ENCODE data around the gene KRT86. TPM values are rescaled to one million over a fixed set of nuclear protein-coding genes. Genes with fewer than 3 reads are reported as not detected.

Gene KRT86
- total RNA-seq, 2 donors from 2014 or later, result not detected

DNA sequence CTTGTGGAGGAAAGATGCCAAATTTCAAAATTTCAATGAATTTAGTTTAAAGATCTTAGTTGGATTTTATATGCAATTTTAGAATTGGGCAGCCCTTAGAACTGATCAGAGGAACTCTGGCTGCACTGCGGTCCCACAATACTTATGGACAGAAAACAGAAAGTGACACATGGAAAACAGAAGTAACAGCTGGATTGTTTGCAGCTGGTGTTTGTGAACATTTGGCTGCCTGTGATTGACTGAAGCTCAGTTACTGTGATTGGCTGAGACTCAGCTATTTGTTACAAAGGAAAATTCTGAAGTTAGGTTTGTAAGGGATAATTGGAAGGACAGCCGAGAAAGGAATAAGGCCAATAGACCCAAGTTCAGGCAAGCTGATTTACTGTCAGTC is 10.0 kb upstream of the KRT86 start:
- WGBS, 2 experiments (ENCODE audit: insufficient coverage in 1 of 2, insufficient read length in 1 of 2), result 89 to 96% methylated on average over 2 of the region's 2 CpGs
- TF ChIP-seq, protein P1, sequence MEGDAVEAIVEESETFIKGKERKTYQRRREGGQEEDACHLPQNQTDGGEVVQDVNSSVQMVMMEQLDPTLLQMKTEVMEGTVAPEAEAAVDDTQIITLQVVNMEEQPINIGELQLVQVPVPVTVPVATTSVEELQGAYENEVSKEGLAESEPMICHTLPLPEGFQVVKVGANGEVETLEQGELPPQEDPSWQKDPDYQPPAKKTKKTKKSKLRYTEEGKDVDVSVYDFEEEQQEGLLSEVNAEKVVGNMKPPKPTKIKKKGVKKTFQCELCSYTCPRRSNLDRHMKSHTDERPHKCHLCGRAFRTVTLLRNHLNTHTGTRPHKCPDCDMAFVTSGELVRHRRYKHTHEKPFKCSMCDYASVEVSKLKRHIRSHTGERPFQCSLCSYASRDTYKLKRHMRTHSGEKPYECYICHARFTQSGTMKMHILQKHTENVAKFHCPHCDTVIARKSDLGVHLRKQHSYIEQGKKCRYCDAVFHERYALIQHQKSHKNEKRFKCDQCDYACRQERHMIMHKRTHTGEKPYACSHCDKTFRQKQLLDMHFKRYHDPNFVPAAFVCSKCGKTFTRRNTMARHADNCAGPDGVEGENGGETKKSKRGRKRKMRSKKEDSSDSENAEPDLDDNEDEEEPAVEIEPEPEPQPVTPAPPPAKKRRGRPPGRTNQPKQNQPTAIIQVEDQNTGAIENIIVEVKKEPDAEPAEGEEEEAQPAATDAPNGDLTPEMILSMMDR (conservative IDR thresholded peaks at IDR 0.05), result no peak
- Mint-ChIP-seq H3K4me3 (no peak overlapping the region), H3K36me3 (ENCODE audit: low read depth) (no peaks in the 10 kb centered on the region), H3K27ac (no peak overlapping the region), H3K9me3 (peaks cover 35% of the 10 kb centered on the region), H3K4me1 (no peaks in the 10 kb centered on the region), H3K27me3 (ENCODE audit: insufficient read depth) (peaks cover 33% of the 10 kb centered on the region)
- peaks cover 39% of the 10 kb centered on the region for H3K9me3 ChIP-seq (ENCODE audit: control insufficient read depth, low read length)
- no peak overlapping the region for H3K9ac ChIP-seq (ENCODE audit: extremely low read depth, low read length, poor library complexity, severe bottlenecking)
- DNase-seq, result no peak
- no peak overlapping the region for H3K4me3 ChIP-seq (ENCODE audit: low read length)
- peaks cover 22% of the 10 kb centered on the region for H3K27me3 ChIP-seq (ENCODE audit: control insufficient read depth, insufficient read depth, low read length, poor library complexity, severe bottlenecking)
- H3K36me3 ChIP-seq (ENCODE audit: control insufficient read depth, insufficient read depth, low read length), result no peaks in the 10 kb centered on the region
- no peak overlapping the region for H3K27ac ChIP-seq (ENCODE audit: low read depth, low read length)
- H3K4me1 ChIP-seq (ENCODE audit: control insufficient read depth, insufficient read depth, low read length), result no peaks in the 10 kb centered on the region

DNA sequence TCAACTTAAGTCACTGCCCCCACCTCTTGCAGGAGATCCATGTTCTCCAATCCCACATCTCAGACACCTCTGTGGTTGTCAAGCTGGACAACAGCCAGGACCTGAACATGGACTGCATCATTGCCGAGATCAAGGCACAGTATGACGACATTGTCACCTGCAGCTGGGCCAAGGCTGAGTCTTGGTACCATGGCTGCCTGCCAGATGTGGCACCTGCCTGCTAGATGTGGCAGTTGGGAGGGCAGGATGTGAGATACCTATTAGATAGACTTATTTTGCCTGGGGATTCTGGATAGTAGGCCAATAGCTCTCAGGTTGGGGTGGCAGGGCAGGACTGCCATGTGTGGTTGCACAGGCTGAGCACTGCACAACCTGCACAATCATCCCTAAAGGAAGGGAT is 7.9 kb upstream of the KRT86 start:
- peaks cover 19% of the 10 kb centered on the region for H3K9me3 ChIP-seq (ENCODE audit: control insufficient read depth, low read length)
- no peak for DNase-seq
- H3K4me3 ChIP-seq (ENCODE audit: low read length), result no peak overlapping the region
- H3K4me1 Mint-ChIP-seq, result no peaks in the 10 kb centered on the region
- WGBS, 2 experiments (ENCODE audit: insufficient coverage in 1 of 2, insufficient read length in 1 of 2), result 80 to 87% methylated on average over 2 of the region's 2 CpGs
- no peaks in the 10 kb centered on the region for H3K36me3 Mint-ChIP-seq (ENCODE audit: low read depth)
- H3K4me3 Mint-ChIP-seq, result no peak overlapping the region
- H3K27me3 ChIP-seq (ENCODE audit: control insufficient read depth, insufficient read depth, low read length, poor library complexity, severe bottlenecking), result peaks cover 5% of the 10 kb centered on the region
- peaks cover 20% of the 10 kb centered on the region for H3K27me3 Mint-ChIP-seq (ENCODE audit: insufficient read depth)
- no peaks in the 10 kb centered on the region for H3K4me1 ChIP-seq (ENCODE audit: control insufficient read depth, insufficient read depth, low read length)
- H3K27ac ChIP-seq (ENCODE audit: low read depth, low read length), result no peak overlapping the region
- H3K36me3 ChIP-seq (ENCODE audit: control insufficient read depth, insufficient read depth, low read length), result no peaks in the 10 kb centered on the region
- H3K27ac Mint-ChIP-seq, result no peak overlapping the region
- peaks cover 14% of the 10 kb centered on the region for H3K9me3 Mint-ChIP-seq
- no peak overlapping the region for H3K9ac ChIP-seq (ENCODE audit: extremely low read depth, low read length, poor library complexity, severe bottlenecking)
- TF ChIP-seq, protein P1 (conservative IDR thresholded peaks at IDR 0.05), result no peak

DNA sequence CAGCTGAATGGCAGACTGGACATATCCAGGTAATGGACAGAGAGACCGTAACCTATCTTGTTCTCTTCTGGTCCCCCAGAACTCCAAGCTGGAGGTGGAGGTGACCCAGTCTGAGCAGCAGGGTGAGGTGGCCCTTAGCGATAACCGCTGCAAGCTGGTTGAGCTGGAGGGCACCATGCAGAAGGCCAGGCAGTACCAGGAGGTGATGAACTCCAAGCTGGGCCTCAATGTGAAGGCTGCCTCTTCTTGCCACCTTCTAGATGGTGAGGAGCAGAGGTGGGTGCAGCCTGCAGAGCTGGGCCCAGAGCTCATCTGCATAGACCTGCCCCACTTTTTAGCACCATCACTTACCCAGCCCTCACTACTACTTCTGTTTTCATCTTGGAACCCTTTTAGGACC is 7.2 kb upstream of the KRT86 start:
- Histone ChIP-seq H3K4me1 (ENCODE audit: control insufficient read depth, insufficient read depth, low read length) (no peaks in the 10 kb centered on the region), H3K9me3 (ENCODE audit: control insufficient read depth, low read length) (peaks cover 11% of the 10 kb centered on the region), H3K4me3 (ENCODE audit: low read length) (no peak overlapping the region), H3K36me3 (ENCODE audit: control insufficient read depth, insufficient read depth, low read length) (no peaks in the 10 kb centered on the region), H3K27ac (ENCODE audit: low read depth, low read length) (no peak overlapping the region), H3K27me3 (ENCODE audit: control insufficient read depth, insufficient read depth, low read length, poor library complexity, severe bottlenecking) (peaks cover 4% of the 10 kb centered on the region), H3K9ac (ENCODE audit: extremely low read depth, low read length, poor library complexity, severe bottlenecking) (no peak overlapping the region)
- TF ChIP-seq, protein P1 (conservative IDR thresholded peaks at IDR 0.05), result no peak
- no peak for DNase-seq
- no peaks in the 10 kb centered on the region for H3K36me3 Mint-ChIP-seq (ENCODE audit: low read depth)
- H3K4me3 Mint-ChIP-seq, result no peak overlapping the region
- 61 to 67% methylated on average over 3 of the region's 3 CpGs for WGBS, 2 experiments (ENCODE audit: insufficient coverage in 1 of 2, insufficient read length in 1 of 2)
- H3K27me3 Mint-ChIP-seq (ENCODE audit: insufficient read depth), result peaks cover 15% of the 10 kb centered on the region
- no peaks in the 10 kb centered on the region for H3K4me1 Mint-ChIP-seq
- peaks cover 8% of the 10 kb centered on the region for H3K9me3 Mint-ChIP-seq
- H3K27ac Mint-ChIP-seq, result no peak overlapping the region

Measured in endodermal cell (in vitro differentiated cells).